HG03521 (cell line): ENCODE data around the gene WDR20.
"Not testable (repeated sequence)": the region's sequence is repeated elsewhere in the genome, so short reads cannot be mapped to it uniquely, and the experiment has no call there.

Source experiments
- ATAC-seq: cut with Tn5 transposase; IDR thresholded peaks from one replicate; pipeline ENCODE4 v1.9.1; 2021; ENCODE audit warnings: mild to moderate bottlenecking, moderate library complexity; ENCODE audit not compliant: unreplicated experiment

WDR20 gene

GRCh38 chr14:102139286-102140026, at the start of gene WDR20:
Gene WDR20, plus strand, starts transcription at chr14:102139897. Its CDS starts 27 bp downstream, at chr14:102139924.
- peak; percentile 93 for ATAC-seq

- ATAC-seq = no peak
These were observed 49.0 kb upstream of the WDR20 start for GRCh38 chr14:102090713-102091112.

GRCh38 chr14:102092806-102093205, 46.9 kb upstream of the WDR20 start:
- ATAC-seq = no peak

- no peak for ATAC-seq
These were observed 45.6 kb upstream of the WDR20 start for GRCh38 chr14:102094101-102094500.

GRCh38 chr14:102095231-102095870, 44.3 kb upstream of the WDR20 start:
- ATAC-seq = no peak

- no peak for ATAC-seq
These were observed 43.7 kb upstream of the WDR20 start for GRCh38 chr14:102095871-102096568.

- no peak for ATAC-seq
These were observed 43.0 kb upstream of the WDR20 start for GRCh38 chr14:102096569-102097188.

- ATAC-seq = no peak
These were observed 42.1 kb upstream of the WDR20 start for GRCh38 chr14:102097441-102098135.

GRCh38 chr14:102103062-102103695, 36.5 kb upstream of the WDR20 start:
- no peak for ATAC-seq

- no peak for ATAC-seq
These were observed 34.3 kb upstream of the WDR20 start for GRCh38 chr14:102105369-102105768.

- ATAC-seq = not testable (repeated sequence)
These were observed 30.4 kb upstream of the WDR20 start for GRCh38 chr14:102109332-102109731.

- no peak for ATAC-seq
These were observed 28.6 kb upstream of the WDR20 start for GRCh38 chr14:102111101-102111500.

GRCh38 chr14:102116361-102117180, 23.1 kb upstream of the WDR20 start:
- no peak for ATAC-seq

- no peak for ATAC-seq
These were observed 21.8 kb upstream of the WDR20 start for GRCh38 chr14:102117852-102118251.

- ATAC-seq = no peak
These were observed 18.8 kb upstream of the WDR20 start for GRCh38 chr14:102120888-102121287.

- ATAC-seq = no peak
These were observed 18.1 kb upstream of the WDR20 start for GRCh38 chr14:102121567-102121966.

- ATAC-seq = no peak
These were observed 15.3 kb upstream of the WDR20 start for GRCh38 chr14:102124419-102124818.

GRCh38 chr14:102125546-102125945, 14.2 kb upstream of the WDR20 start:
- no peak for ATAC-seq

- no peak for ATAC-seq
These were observed 12.8 kb upstream of the WDR20 start for GRCh38 chr14:102126807-102127455.
